GM21576 (cell line): Measurements from ENCODE around the gene YKT6.

ENCODE experiments used
- ATAC-seq: cut with Tn5 transposase; IDR thresholded peaks from one replicate; pipeline ENCODE4 v1.9.1; 2021; ENCODE audit warnings: mild to moderate bottlenecking, moderate library complexity; ENCODE audit not compliant: unreplicated experiment

Gene YKT6

GRCh38 chr7:44231088-44231487, 30.3 kb downstream of the YKT6 start:
- no peak for ATAC-seq

DNA sequence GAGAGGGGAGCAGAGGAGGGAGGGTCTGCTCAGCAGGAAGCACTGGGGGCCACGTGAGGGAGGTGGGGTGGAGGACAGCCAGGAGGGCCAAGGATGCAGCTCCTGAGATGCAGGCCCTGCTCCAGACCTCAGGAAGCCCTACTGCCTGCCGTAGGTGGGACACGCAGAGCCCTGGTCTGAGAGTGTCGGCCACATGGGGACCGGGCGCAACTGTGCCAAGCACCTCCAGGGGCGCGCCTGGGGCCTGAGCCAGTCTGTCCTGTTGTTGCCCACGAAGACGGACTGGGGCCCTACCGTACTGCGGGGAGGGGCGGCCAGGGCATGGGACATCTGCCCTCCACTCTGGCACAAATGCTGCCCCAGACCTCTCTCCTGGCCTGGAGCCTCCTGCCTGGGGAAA, 31.6 kb downstream of the YKT6 start:
- ATAC-seq, result no peak

DNA sequence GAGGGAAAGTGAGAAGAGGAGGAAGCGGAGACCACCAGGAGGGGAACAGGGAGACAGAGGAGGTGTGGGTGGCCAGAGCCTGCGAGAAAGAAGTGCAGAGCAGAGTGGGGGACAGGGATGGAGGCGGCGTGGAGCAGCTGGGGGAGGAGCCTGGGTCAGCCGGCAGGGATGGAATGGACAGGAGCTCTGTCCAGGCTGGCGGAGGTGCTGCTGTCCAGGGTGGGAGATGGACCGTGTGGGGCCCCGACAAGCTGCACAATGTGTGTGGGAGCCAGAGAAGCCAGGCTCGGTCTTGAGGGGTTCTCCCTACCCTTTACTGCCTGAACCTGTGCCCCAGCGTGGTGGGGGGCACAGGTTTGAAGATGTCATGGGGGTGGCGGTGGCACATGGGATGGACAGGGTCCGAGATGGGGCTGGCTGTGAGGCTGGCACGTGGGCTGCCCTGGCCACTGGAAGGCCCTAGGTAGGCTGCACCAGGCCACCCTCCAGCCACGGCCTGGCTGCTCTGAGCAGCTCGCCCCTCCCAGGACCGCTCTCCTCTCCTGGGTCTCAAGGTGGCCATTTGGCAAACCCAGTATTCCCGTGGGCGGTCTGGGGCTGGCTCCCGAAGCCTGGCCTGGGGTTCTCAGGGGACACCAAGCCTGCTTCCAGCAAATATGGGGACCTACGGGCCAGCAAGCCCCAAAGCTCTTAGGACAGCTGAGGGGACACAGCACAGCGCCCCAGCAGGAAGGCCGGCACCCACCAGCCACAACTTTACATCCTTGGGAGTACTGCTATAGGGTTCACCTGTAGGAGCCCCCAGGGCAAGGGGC, 32.3 kb downstream of the YKT6 start:
- ATAC-seq, result no peak

DNA sequence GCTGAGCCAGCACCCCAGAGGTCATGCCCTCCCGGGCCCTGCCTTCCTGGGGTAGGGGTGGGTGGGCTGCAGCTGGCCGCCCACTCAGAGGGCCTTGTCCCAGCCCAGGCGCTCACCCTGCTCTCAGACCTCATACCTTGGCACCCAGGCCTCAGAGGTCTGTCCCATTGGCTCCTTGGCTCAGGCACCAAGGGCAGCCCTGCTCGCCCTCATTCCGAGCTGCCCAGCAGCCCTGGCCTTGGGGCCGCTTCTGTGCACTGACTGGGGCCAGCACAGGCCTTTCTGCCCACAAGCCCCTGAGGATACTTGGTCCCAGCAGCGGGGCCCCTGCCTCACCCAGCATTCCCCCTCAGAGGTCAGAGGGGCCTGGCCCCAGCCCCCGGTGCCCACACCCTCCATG, 34.3 kb downstream of the YKT6 start:
- ATAC-seq, result no peak

DNA sequence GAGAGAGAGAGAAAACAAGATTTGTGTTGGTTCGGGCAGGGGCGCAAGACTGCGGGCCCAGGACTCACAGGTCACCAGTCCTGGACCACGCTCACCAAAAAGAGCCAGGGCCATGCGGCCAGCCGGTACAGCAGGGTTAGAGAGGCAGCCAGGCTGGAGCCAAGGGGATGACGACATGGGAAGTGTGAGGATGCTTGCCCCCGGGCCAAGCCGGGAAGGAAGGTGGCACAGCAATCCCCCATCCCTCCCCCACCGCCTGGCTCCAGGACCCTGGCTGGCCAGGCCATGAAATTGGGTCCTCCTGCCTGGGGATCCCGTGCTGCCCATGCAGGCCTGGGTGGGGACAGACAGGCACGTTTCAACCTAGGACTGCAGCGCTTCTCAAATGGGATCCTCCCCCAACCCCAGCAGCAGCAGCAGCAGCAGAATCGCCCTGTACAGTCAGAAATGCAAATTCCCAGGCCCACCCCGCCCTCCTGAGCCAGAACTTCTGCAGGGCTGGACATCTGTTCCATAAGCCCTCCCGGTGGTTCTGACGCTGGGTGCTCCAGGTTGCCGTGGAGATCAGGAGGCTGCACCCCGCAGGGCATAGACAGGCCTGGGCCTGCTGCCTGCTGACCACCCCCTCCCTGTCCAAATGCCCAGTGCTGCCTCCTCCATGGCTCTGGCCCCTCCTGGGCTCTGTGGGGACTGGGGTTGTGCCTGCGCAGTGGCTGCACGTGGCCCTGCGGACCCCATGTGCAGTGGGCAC, 35.0 kb downstream of the YKT6 start:
- ATAC-seq, result no peak

DNA sequence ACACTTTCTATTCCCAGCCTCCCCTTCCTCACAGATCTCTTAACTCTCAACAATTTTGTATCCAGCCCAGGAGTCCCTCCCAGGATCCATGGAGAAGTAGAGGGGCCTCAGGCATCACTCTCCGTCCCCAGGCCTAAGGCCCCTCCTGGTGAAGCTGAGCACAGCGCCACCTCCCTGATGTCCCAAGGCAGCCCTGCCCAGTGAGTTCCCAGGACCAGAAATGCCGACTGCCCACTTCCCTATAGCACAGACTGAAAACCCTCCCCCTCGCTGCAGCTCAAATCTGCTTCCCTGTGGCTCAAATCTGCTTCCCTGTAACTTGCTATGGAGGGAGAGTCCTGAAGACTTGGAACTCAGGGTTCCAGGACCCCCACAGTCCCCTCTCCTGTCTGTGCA, 35.6 kb downstream of the YKT6 start:
- ATAC-seq, result no peak

DNA sequence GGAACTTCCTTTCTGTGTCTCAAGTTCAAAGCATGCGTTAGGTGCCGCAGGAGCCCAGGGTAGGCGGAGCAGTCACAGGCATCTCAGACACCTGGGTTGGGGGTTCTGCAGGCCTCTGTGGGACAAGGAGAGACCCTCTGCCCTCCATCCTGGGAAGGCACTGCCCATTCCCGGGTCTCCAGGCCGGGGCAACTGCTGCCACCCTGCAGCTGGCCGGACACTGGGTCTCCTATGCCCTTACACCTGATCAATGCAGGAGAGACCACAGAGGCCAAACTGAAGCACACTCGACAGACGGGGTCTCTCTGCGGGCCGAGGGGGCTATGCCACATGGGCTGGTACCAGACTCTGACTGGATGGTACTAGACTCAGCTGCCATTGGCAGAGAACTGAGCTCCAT, 36.9 kb downstream of the YKT6 start:
- no peak for ATAC-seq

GRCh38 chr7:44238116-44238695, 37.4 kb downstream of the YKT6 start:
- ATAC-seq, result no peak

DNA sequence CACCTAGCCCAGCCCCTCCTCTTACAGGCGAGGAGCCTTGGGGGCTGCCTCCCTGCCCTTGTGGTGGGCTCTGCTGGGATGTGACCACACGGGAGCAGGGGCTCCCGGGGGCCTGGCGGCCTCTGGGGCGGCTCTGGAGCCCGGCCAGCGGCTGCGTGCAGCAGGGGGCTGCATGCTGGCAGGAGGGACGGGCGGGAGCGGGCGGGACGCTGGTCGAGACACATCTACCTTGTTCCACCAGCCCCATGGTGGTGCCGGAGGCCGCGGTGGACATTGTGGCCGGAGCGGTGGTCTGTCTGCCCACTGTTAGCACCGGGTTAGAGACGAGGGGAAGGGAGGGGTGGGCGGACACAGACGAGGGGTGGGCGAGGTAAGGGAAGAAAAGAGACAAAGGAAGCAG, 38.6 kb downstream of the YKT6 start:
- ATAC-seq, result no peak

DNA sequence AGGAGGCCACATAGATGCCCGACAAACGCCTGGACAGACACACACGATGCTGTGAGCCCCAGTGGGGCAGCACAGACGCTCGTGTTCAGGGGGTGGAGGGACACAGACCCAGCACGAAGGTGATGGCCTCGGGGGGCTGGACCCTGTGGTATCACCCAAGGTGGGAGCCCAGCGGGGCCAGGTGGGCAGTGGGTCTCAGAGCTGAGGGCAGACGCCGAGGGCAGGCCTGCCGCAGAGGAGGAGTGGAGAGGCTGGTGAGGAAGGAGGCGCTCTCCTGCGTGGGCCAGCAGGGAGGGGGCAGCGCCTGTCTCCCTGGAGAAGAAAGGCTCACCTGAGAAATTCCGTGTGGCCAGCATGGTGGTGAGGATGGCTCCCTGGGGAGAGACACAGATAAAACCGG, 39.6 kb downstream of the YKT6 start:
- ATAC-seq, result no peak

DNA sequence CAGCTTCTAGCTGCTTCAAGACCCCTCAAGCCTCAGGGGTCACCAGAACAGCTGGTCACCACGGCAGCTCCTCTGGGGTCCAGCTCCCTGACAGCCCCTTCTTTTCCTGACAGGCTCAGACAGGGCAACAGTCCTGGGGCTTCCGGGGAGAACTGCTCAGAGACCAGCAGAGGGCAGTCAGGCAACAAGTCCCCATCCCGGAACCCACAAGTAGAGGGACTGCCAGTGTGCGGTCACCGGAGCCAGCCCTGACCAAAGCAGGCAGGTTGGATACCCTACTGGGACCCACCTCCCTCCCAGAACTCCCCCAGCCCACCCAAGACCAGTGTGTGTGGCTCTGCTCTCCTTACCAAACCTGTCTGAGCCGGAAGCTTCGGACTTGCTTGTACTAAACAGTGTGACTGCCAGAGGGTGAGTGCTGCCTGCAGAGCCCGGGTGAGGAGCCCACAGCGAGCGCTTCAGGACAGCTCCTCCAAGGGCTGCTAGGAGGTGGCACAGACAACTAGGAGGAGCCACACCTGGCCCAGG, 40.3 kb downstream of the YKT6 start:
- peak; percentile 67 for ATAC-seq

DNA sequence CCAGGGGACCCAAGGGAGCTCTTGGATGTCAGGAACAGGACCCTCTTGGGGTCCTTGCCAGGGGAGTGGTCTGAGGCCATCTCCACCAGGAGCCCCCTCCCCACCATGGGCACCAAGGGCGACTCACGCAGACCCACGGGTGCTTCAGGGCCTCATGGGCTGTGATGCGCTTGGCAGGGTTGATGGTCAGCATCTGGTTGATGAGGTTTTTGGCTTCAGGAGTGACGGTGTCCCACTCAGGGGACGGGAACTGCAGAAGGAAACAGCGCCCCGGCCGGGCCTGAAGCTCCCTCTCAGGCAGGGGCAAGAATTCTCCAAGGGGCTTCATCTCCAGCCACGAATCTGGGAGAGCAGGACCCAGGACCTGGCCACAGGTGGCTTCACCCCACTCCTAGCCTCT, 41.3 kb downstream of the YKT6 start:
- ATAC-seq, result no peak

- no peak for ATAC-seq
Measured at GRCh38 chr7:44244282-44244681, 43.5 kb downstream of the YKT6 start.

- ATAC-seq, result no peak
Measured at GRCh38 chr7:44246396-44247113, 45.8 kb downstream of the YKT6 start.

DNA sequence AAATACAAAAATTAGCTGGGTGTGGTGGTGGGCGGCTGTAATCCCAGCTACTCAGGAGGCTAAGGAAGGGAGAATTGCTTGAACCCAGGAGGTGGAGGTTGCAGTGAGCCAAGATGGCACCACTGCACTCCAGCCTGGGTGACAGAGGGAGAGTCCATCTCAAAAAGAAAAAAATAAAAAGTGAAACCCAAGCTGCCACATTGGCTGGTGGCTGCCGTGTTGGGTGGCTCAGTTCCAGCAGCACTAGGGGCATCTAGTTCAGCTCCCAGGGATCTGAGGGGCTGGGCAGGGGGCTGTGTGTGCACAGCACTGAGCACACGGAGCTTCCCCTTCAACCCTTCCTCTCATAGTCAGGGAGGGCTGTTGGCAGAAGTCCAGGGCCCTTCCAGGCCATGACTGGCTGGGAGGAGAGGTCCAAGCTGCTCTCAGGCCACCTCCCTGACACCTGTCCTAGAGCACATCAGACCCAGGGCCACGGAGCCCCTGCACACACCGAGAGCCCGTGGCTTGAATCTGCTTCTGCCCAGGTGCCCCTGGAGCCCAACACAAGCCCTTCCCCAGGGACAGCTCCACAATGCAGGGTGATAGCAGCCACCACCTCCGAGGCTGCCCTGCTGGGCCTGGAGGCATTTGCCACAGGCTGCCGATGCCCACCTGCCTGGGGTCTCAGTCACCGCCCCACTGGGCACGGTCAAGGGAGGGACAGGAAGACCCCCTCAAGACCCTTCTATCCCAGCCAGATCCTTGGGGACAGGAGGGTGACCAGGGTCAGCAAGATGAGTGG, 47.3 kb downstream of the YKT6 start:
- ATAC-seq, result no peak

GRCh38 chr7:44249639-44250234, 49.0 kb downstream of the YKT6 start:
- ATAC-seq, result no peak

DNA sequence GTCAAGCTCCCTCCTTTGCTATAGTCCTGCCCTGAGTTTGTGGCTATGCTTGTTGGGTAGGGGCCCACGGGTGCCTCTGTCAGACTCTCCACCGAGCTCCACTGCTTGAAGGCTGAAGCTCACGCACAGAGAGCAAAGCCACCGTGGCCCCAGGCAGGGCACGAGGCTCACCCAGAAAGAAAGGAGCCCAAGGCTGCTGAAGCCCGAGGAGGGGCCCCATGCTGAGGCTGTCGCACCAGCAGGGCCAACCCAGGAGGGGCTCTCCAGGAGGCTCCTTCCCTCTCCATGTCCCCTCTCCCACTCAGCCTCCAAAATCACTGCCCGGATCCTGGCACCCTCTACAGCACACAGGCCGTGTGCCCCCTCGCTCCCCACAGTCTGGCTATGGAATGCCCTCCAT, 50.5 kb downstream of the YKT6 start:
- no peak for ATAC-seq

- ATAC-seq, result no peak
Measured at GRCh38 chr7:44251881-44252280, 51.1 kb downstream of the YKT6 start.

GRCh38 chr7:44256459-44256858, 55.7 kb downstream of the YKT6 start:
- no peak for ATAC-seq

- ATAC-seq, result no peak
Measured at GRCh38 chr7:44257213-44257612, 56.4 kb downstream of the YKT6 start.
